Measurements from ENCODE around the gene STEAP1B.

The STEAP1B gene

DNA sequence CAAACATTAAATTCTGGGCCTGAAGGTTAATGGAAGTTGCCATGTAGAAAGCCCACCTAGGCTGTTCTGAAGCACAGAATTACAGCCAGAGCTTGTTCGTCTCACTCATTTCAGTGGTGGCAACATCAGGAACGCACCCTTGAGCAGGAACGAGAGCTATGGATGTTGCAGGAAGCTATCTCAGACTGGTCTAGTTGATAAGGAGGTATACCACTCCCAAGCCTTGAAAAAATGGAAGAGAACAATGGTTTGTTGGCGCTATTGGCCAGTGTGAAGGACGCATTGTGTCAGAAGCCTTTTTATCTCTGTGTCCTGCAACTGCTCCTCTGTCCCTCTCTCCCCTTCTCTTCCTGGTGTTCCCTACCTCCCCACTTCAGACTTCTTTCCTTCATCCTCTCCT, 82.1 kb downstream of the STEAP1B start:
- no peaks in the 10 kb centered on the region for H3K36me3 ChIP-seq (ENCODE audit: control insufficient read depth, insufficient read depth, low read length)
- H3K4me1 ChIP-seq (ENCODE audit: control insufficient read depth, insufficient read depth, low read length, poor library complexity, severe bottlenecking), result no peaks in the 10 kb centered on the region
- H3K4me3 ChIP-seq (ENCODE audit: extremely low read depth, insufficient read depth, low read length, poor library complexity, severe bottlenecking), result no peak overlapping the region
- H3K9me3 ChIP-seq (ENCODE audit: control insufficient read depth, low read length), result no peaks in the 10 kb centered on the region
- WGBS, 2 experiments (ENCODE audit: insufficient coverage in 2 of 2), result 87 to 89% methylated on average over 5 of the region's 5 CpGs
- peak overlapping the region; percentile 73 for H3K27ac ChIP-seq (ENCODE audit: low read depth, low read length, severe bottlenecking)

DNA sequence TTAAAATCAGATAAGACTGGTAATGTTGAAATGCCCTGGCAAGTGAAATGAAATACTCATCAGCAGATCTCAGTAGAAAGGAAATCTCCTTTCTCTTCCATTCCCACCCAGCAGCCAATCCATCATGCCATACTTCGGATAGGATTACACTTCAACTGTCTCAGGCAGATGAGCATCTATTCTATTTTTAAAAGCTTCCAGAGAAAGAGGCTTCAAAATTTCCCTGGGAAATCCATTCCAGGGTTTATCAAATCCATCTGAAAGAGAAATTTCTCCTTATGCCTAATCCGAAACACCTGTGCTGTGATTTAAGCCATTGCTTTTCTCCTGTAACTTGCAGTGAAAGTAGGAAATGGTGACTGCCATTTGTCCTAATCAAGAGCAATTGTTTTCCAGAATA, 82.6 kb downstream of the STEAP1B start:
- Histone ChIP-seq H3K4me1 (ENCODE audit: control insufficient read depth, insufficient read depth, low read length, poor library complexity, severe bottlenecking) (peaks cover 3% of the 10 kb centered on the region), H3K27ac (ENCODE audit: low read depth, low read length, severe bottlenecking) (peak overlapping the region; percentile 41), H3K9me3 (ENCODE audit: control insufficient read depth, low read length) (no peaks in the 10 kb centered on the region), H3K36me3 (ENCODE audit: control insufficient read depth, insufficient read depth, low read length) (no peaks in the 10 kb centered on the region), H3K4me3 (ENCODE audit: extremely low read depth, insufficient read depth, low read length, poor library complexity, severe bottlenecking) (no peak overlapping the region)
- WGBS, 2 experiments (ENCODE audit: insufficient coverage in 2 of 2), result 100% methylated on average over 1 to 2 of the region's 2 CpGs

DNA sequence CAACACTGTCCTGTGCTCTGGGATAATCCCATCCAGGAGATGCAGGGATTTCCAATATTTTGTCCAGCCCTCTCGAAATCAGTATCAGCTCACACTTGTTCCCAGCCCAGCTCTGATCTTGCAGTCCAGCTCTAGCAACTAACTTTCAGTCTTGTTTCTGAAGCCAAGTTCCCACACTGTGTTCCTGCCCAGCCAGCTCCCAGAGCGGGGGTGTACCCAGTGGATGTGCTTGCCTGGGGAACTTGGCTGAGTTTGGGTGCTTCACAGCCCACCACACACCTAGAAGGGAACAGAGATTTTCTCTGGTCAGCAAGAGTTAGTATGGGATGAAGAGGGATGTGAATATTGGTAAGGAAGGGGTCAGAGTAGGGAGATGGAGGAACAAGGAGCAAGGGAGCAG, 85.6 kb downstream of the STEAP1B start:
- H3K9me3 ChIP-seq (ENCODE audit: control insufficient read depth, low read length), result no peaks in the 10 kb centered on the region
- 92 to 94% methylated on average over 1 to 2 of the region's 2 CpGs for whole genome bisulfite sequencing, 2 experiments (ENCODE audit: insufficient coverage in 2 of 2)
- no peaks in the 10 kb centered on the region for H3K36me3 ChIP-seq (ENCODE audit: control insufficient read depth, insufficient read depth, low read length)
- H3K4me1 ChIP-seq (ENCODE audit: control insufficient read depth, insufficient read depth, low read length, poor library complexity, severe bottlenecking), result peaks cover 9% of the 10 kb centered on the region
- no peak overlapping the region for H3K27ac ChIP-seq (ENCODE audit: low read depth, low read length, severe bottlenecking)
- no peak overlapping the region for H3K4me3 ChIP-seq (ENCODE audit: extremely low read depth, insufficient read depth, low read length, poor library complexity, severe bottlenecking)

DNA sequence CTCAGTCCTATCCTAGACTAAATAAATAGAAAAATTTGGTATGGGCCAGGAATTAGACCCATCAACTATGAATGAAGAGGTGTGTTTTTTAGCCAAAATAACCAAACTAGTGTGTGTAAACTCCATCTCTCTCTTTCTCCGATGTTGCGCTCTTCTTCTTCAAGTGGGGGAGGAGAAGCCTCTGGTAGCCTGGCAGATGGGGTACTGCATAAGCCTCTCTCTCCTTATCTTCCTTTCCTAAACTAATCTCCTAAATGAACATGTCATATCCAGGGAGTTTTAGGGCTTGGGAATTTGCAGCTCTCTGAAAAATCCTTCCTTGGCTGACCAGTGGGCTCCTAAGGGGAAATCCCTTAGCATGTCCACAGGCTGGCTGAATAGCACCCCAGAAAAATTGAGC, 86.8 kb downstream of the STEAP1B start:
- Histone ChIP-seq H3K4me1 (ENCODE audit: control insufficient read depth, insufficient read depth, low read length, poor library complexity, severe bottlenecking) (peaks cover 9% of the 10 kb centered on the region), H3K9me3 (ENCODE audit: control insufficient read depth, low read length) (no peaks in the 10 kb centered on the region), H3K4me3 (ENCODE audit: extremely low read depth, insufficient read depth, low read length, poor library complexity, severe bottlenecking) (no peak overlapping the region), H3K36me3 (ENCODE audit: control insufficient read depth, insufficient read depth, low read length) (no peaks in the 10 kb centered on the region), H3K27ac (ENCODE audit: low read depth, low read length, severe bottlenecking) (no peak overlapping the region)
- WGBS, 2 experiments (ENCODE audit: insufficient coverage in 2 of 2), result no CpG with 5 or more reads among the region's 2 CpGs

DNA sequence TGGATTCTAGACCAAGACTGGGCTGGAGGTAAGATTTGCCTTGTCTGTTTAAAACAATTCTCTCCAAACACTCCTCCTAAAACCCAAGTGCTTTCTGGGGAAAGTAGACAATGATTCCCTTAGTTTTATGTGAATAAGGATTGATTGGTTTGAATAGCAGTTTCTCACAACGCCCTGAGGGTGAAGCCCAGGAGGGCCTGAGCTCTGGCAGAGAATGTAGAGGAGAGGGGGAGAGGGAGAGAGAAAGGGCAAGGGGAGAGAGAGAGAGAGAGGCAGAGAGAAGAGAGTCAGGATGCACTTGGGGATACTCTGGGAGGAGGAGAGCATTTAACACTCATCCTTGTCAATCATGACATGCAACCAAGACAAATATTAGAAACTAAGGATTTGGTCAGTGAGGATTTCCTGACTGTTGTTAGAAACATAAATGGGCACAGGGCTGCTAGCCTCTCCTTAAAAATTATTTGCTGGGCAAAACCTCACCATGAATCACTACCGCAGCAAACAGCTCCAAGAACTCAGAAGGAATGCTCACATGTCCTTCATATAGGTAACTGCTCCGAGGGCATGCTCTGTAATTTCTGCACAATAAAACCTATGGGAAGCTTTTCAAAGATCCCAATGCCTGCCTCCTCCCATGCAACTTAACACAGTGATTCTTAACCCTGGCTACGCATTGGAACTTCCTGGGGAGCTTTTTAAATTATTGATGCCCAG, 87.9 kb downstream of the STEAP1B start:
- H3K27ac ChIP-seq (ENCODE audit: low read depth, low read length, severe bottlenecking), result no peak overlapping the region
- no peaks in the 10 kb centered on the region for H3K9me3 ChIP-seq (ENCODE audit: control insufficient read depth, low read length)
- WGBS, 2 experiments (ENCODE audit: insufficient coverage in 2 of 2), result 20 to 71% methylated on average over 1 to 3 of the region's 4 CpGs
- peaks cover 9% of the 10 kb centered on the region for H3K4me1 ChIP-seq (ENCODE audit: control insufficient read depth, insufficient read depth, low read length, poor library complexity, severe bottlenecking)
- H3K4me3 ChIP-seq (ENCODE audit: extremely low read depth, insufficient read depth, low read length, poor library complexity, severe bottlenecking), result no peak overlapping the region
- no peaks in the 10 kb centered on the region for H3K36me3 ChIP-seq (ENCODE audit: control insufficient read depth, insufficient read depth, low read length)

DNA sequence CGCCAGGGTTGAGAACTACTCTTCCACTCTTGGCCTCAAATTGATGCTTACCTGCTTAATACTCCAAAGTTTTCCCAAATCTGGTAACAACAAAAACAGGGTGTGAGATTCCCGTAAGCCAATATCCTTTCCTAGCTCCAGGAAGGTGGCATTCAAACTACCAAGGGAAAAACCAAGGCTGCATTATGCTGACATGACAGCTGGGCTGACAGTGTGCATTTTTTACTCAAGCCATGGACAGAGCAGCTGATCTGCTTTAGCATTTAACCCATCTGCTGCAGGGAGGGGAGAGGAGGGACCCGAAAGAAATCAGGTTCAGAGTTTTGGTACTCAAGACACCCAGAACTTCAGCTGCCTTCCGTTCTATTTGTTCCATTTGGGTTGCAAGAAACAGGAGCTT, 93.3 kb downstream of the STEAP1B start:
- WGBS, 2 experiments (ENCODE audit: insufficient coverage in 2 of 2), result 94 to 100% methylated on average over 2 to 4 of the region's 4 CpGs
- Histone ChIP-seq H3K9me3 (ENCODE audit: control insufficient read depth, low read length) (no peaks in the 10 kb centered on the region), H3K36me3 (ENCODE audit: control insufficient read depth, insufficient read depth, low read length) (no peaks in the 10 kb centered on the region), H3K27ac (ENCODE audit: low read depth, low read length, severe bottlenecking) (no peak overlapping the region), H3K4me3 (ENCODE audit: extremely low read depth, insufficient read depth, low read length, poor library complexity, severe bottlenecking) (no peak overlapping the region), H3K4me1 (ENCODE audit: control insufficient read depth, insufficient read depth, low read length, poor library complexity, severe bottlenecking) (no peaks in the 10 kb centered on the region)

DNA sequence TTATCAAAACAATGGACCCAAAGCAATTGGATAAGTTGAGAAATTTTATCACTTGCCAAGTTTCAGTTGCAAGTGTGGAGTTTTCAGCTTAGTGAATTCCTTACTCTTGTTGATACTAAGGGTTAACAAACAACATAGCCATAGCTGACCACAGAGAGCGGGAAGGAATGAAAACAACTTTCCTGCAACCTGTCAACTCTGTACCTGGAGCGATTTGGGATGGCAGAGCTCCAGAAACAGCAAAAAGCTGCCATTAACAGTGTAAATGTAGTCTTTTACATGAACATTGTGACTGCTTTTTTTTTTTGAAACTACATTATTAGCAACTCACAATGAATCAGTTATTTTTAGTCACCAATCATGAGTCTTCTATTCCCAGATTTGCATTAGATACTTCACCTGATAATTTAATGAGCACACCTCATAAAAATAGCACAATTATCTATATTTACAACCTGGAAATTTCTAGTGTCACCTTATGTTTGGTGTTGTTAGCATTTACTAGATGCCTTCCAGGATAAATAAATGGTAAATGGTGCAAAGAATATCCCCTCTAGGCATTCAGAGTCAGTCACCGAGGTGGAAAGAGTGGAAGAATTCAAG, 95.5 kb downstream of the STEAP1B start:
- WGBS, 2 experiments (ENCODE audit: insufficient coverage in 2 of 2), result 82 to 91% methylated on average over 3 of the region's 3 CpGs

DNA sequence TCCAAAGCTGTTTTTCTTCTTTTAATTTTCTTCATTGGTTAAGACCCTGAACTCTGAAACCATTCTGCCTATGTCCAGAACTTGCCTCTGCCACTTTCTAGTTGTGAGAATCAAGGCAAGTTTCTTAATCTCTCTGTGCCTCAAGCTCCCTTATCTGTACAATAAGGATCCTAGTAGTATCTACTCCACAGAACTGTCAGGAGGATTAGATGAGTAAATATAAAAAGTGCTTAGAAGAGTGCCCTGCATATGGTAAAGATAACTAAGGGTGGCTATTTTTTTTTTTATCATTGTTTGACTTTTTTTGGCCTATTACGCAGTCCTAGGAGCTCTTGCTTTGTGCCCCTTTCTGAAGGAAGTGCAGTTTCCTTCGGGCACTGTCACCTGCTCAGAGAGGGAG, 96.6 kb downstream of the STEAP1B start:
- Histone ChIP-seq H3K4me3 (ENCODE audit: extremely low read depth, insufficient read depth, low read length, poor library complexity, severe bottlenecking) (no peak overlapping the region), H3K36me3 (ENCODE audit: control insufficient read depth, insufficient read depth, low read length) (no peaks in the 10 kb centered on the region), H3K27ac (ENCODE audit: low read depth, low read length, severe bottlenecking) (no peak overlapping the region), H3K9me3 (ENCODE audit: control insufficient read depth, low read length) (no peaks in the 10 kb centered on the region), H3K4me1 (ENCODE audit: control insufficient read depth, insufficient read depth, low read length, poor library complexity, severe bottlenecking) (no peaks in the 10 kb centered on the region)
- 90% methylated on average over 2 of the region's 2 CpGs; no CpG with 5 or more reads in 1 of the 2 experiments for WGBS, 2 experiments (ENCODE audit: insufficient coverage in 2 of 2)

More for the DNA sequence above, 95.5 kb downstream of the STEAP1B start:
- H3K27ac ChIP-seq (ENCODE audit: low read depth, low read length, severe bottlenecking), result no peak overlapping the region
- no peak overlapping the region for H3K4me3 ChIP-seq (ENCODE audit: extremely low read depth, insufficient read depth, low read length, poor library complexity, severe bottlenecking)
- H3K4me1 ChIP-seq (ENCODE audit: control insufficient read depth, insufficient read depth, low read length, poor library complexity, severe bottlenecking), result no peaks in the 10 kb centered on the region
- no peaks in the 10 kb centered on the region for H3K36me3 ChIP-seq (ENCODE audit: control insufficient read depth, insufficient read depth, low read length)
- no peaks in the 10 kb centered on the region for H3K9me3 ChIP-seq (ENCODE audit: control insufficient read depth, low read length)

DNA sequence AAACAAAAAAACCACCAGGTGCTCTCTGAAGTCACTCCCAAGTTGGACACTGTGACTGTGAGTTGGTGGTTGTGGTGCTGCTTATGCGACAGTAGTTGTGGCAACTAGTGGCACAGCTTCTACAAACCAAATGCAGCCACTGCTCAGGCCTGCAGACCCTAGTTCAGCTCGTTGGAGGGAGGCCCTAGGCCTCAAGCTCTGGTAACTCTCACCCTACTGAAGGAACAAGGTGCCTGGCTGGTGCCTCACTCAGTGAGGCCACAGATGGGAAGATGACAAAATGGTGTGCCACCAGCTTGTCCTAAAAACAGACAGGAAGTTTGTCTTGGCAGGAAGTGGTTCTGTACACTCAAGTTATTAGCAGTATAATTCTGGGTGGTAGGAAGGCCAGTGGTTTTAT, 97.7 kb downstream of the STEAP1B start:
- no peak overlapping the region for H3K27ac ChIP-seq (ENCODE audit: low read depth, low read length, severe bottlenecking)
- no peak overlapping the region for H3K4me3 ChIP-seq (ENCODE audit: extremely low read depth, insufficient read depth, low read length, poor library complexity, severe bottlenecking)
- H3K36me3 ChIP-seq (ENCODE audit: control insufficient read depth, insufficient read depth, low read length), result no peaks in the 10 kb centered on the region
- H3K4me1 ChIP-seq (ENCODE audit: control insufficient read depth, insufficient read depth, low read length, poor library complexity, severe bottlenecking), result no peaks in the 10 kb centered on the region
- no peaks in the 10 kb centered on the region for H3K9me3 ChIP-seq (ENCODE audit: control insufficient read depth, low read length)
- 76% methylated on average over 2 of the region's 2 CpGs; no CpG with 5 or more reads in 1 of the 2 experiments for WGBS, 2 experiments (ENCODE audit: insufficient coverage in 2 of 2)

DNA sequence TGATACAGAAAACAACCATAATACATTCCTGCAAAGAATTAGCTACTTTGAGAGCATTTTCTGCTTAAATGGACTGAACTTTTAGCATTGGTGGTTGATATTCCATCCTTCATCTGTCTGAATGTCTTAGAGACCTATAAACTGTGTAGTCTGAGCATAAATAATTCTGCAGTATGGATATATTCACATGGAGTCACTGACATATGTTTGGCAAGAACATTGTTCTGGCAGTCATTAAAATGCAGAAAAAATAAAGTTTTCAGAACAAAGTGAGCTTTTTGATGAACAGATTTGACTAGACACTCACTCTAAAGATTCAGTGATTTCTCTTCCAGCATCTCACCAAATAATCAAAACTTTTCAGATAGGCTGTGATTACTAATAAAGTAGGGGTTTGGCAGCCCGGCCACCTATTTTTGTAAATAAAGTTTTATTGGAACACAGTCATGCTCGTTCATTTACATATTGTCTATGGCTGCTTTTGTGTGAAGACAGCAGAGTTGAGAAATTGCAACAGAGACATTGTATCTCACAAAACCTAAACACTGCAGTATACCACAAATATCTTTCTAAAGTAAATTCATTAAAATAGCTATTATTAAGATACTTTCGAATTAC, 98.9 kb downstream of the STEAP1B start:
- H3K4me3 ChIP-seq (ENCODE audit: extremely low read depth, insufficient read depth, low read length, poor library complexity, severe bottlenecking), result no peak overlapping the region
- no peaks in the 10 kb centered on the region for H3K9me3 ChIP-seq (ENCODE audit: control insufficient read depth, low read length)
- WGBS, 2 experiments (ENCODE audit: insufficient coverage in 2 of 2), result 94% methylated on average over 2 of the region's 3 CpGs; no CpG with 5 or more reads in 1 of the 2 experiments

More for the DNA sequence above, 98.9 kb downstream of the STEAP1B start:
- H3K27ac ChIP-seq (ENCODE audit: low read depth, low read length, severe bottlenecking), result no peak overlapping the region
- no peaks in the 10 kb centered on the region for H3K36me3 ChIP-seq (ENCODE audit: control insufficient read depth, insufficient read depth, low read length)
- no peaks in the 10 kb centered on the region for H3K4me1 ChIP-seq (ENCODE audit: control insufficient read depth, insufficient read depth, low read length, poor library complexity, severe bottlenecking)

Data from mesodermal cell (in vitro differentiated cells).